Measurements from ENCODE around the gene ETV6. TPM values are rescaled to one million over a fixed set of nuclear protein-coding genes. Genes with fewer than 3 reads are reported as not detected.

The ETV6 gene
- total RNA-seq, 1 donor from 2014 or later, result 31.4 TPM

GRCh38 chr12:11877869-11878780 is 228.7 kb downstream of the ETV6 start:
- no peak for DNase-seq (ENCODE audit: low spot score in 2 of 2, unreplicated experiment in 2 of 2)
- H3K9me3 Mint-ChIP-seq, result no peaks in the 10 kb centered on the region
- no peaks in the 10 kb centered on the region for H3K27me3 Mint-ChIP-seq (ENCODE audit: low read depth)
- no peak for TF ChIP-seq CTCF (IDR thresholded peaks at IDR 0.05; ENCODE audit: unreplicated experiment)
- H3K4me1 Mint-ChIP-seq, result peaks cover 42% of the 10 kb centered on the region
- peak overlapping the region; percentile 15 for H3K4me3 Mint-ChIP-seq
- H3K27ac Mint-ChIP-seq, result peak overlapping the region; percentile 86
- peaks cover 9% of the 10 kb centered on the region for H3K36me3 Mint-ChIP-seq

- Mint-ChIP-seq H3K27me3 (ENCODE audit: low read depth) (no peaks in the 10 kb centered on the region), H3K4me1 (peaks cover 42% of the 10 kb centered on the region), H3K27ac (peak overlapping the region; percentile 57)
Measured at GRCh38 chr12:11879306-11879705, 229.8 kb downstream of the ETV6 start.

GRCh38 chr12:11880381-11880780 is 230.9 kb downstream of the ETV6 start:
- TF ChIP-seq CTCF (IDR thresholded peaks at IDR 0.05; ENCODE audit: unreplicated experiment), result no peak
- Mint-ChIP-seq H3K27ac (no peak overlapping the region), H3K36me3 (peaks cover 14% of the 10 kb centered on the region), H3K27me3 (ENCODE audit: low read depth) (no peaks in the 10 kb centered on the region), H3K9me3 (no peaks in the 10 kb centered on the region), H3K4me1 (peaks cover 45% of the 10 kb centered on the region), H3K4me3 (no peak overlapping the region)
- no peak for DNase-seq (ENCODE audit: low spot score in 2 of 2, unreplicated experiment in 2 of 2)

More at GRCh38 chr12:11879306-11879705, 229.8 kb downstream of the ETV6 start:
- no peak for TF ChIP-seq CTCF (IDR thresholded peaks at IDR 0.05; ENCODE audit: unreplicated experiment)
- no peaks in the 10 kb centered on the region for H3K9me3 Mint-ChIP-seq
- no peak for DNase-seq (ENCODE audit: low spot score in 2 of 2, unreplicated experiment in 2 of 2)
- H3K36me3 Mint-ChIP-seq, result peaks cover 14% of the 10 kb centered on the region
- no peak overlapping the region for H3K4me3 Mint-ChIP-seq

DNA sequence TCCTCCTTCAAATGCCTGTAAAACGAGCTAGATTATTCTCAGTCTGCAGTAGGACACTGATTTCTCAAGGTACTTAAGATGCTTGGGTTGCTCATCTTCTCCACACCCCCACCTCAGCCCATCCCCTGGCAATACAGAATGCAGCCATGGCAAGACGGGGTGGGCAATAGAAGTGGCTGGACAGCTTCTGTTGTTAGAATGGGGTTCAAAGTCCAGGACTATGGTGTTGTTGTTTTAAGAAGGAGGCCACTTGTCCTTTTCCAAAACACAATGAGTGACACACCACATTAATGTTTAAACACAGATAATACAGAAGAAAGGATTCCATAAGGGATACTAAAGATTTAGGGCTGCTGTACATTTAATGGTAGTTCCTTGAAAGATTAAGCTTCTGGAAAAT is 232.4 kb downstream of the ETV6 start:
- Mint-ChIP-seq H3K4me1 (peaks cover 38% of the 10 kb centered on the region), H3K27ac (no peak overlapping the region), H3K4me3 (no peak overlapping the region), H3K36me3 (peaks cover 22% of the 10 kb centered on the region), H3K27me3 (ENCODE audit: low read depth) (no peaks in the 10 kb centered on the region), H3K9me3 (peaks cover 4% of the 10 kb centered on the region)
- no peak for TF ChIP-seq CTCF (IDR thresholded peaks at IDR 0.05; ENCODE audit: unreplicated experiment)
- no peak for DNase-seq (ENCODE audit: low spot score in 2 of 2, unreplicated experiment in 2 of 2)

DNA sequence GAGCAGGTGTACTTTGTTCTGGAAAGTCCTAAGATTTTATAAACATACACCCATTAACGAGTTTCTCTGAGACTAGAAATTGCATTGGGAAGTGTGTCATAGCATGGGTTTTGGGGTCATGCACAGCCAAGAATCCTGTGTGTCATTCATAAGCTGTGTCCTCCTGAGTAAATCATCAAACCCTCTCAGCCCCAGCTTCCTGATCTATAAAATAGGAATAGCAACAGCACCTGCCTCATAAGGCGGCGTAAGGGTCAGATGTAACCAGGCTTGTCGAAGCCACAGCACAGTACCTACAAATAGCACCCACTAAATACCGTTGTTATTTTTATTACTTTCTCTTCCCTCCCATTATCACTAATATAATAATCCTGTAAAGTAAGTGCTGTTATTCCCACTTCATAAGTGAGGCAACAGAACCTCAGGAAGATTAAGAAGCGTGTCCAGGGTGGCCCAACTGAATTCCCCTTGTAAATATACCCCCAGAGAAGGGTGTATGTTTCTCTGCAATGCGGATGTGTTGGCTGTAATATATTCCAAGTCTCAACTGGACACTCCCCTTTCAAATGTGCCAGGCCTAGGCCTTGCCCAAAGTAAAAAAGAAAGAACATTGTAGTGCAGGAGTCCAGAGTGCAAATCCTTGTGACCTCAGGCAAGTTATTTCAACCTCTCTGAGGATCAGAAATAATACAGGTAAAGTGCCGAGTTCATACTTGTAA is 233.0 kb downstream of the ETV6 start:
- no peak overlapping the region for H3K4me3 Mint-ChIP-seq
- DNase-seq (ENCODE audit: low spot score in 2 of 2, unreplicated experiment in 2 of 2), result no peak
- peaks cover 27% of the 10 kb centered on the region for H3K36me3 Mint-ChIP-seq
- H3K9me3 Mint-ChIP-seq, result peaks cover 4% of the 10 kb centered on the region
- H3K27me3 Mint-ChIP-seq (ENCODE audit: low read depth), result no peaks in the 10 kb centered on the region
- H3K4me1 Mint-ChIP-seq, result peaks cover 32% of the 10 kb centered on the region
- no peak for TF ChIP-seq CTCF (IDR thresholded peaks at IDR 0.05; ENCODE audit: unreplicated experiment)
- no peak overlapping the region for H3K27ac Mint-ChIP-seq
